Liver (tissue), 9 donors: ENCODE results near the gene IL22RA1. TPM values are rescaled to one million over a fixed set of nuclear protein-coding genes. Genes with fewer than 3 reads are reported as not detected.

Experiments used
- DNase-seq: peaks from one replicate; pipeline ENCODE4 v3.0.0-alpha.2; 2017; ENCODE audit warnings: low spot score
- H3K27ac ChIP-seq, 2 donors: one replicate each; pipeline ENCODE4 v1.7.0; 2013; ENCODE audit warnings: inconsistent platforms in 2 of 2, low read length in 2 of 2, control low read depth in 1 of 2, low read depth in 1 of 2, mild to moderate bottlenecking in 1 of 2
- H3K27me3 ChIP-seq, 4 donors: one replicate each; pipeline versions ENCODE4 v1.6.1 to v1.7.0; 2013; ENCODE audit warnings: low read length in 3 of 4, inconsistent platforms in 1 of 4, mild to moderate bottlenecking in 1 of 4, moderate library complexity in 1 of 4; ENCODE audit not compliant: control insufficient read depth in 4 of 4, insufficient read depth in 4 of 4
- H3K36me3 ChIP-seq, 4 donors: one replicate each; pipeline versions ENCODE4 v1.6.1 to v1.7.0; 2013; ENCODE audit warnings: low read length in 3 of 4, mild to moderate bottlenecking in 3 of 4, low read depth in 1 of 4, moderate library complexity in 1 of 4; ENCODE audit not compliant: control insufficient read depth in 4 of 4, insufficient read depth in 3 of 4
- H3K4me1 ChIP-seq, 4 donors: one replicate each; pipeline versions ENCODE4 v1.6.1 to v1.7.0; 2013; ENCODE audit warnings: low read length in 3 of 4, mild to moderate bottlenecking in 3 of 4, moderate library complexity in 1 of 4; ENCODE audit not compliant: control insufficient read depth in 4 of 4, insufficient read depth in 4 of 4
- H3K4me3 ChIP-seq, 3 donors: one replicate each; pipeline versions ENCODE4 v1.6.1 to v1.7.0; 2013; ENCODE audit warnings: low read length in 3 of 3, control low read depth in 1 of 3, low read depth in 1 of 3, mild to moderate bottlenecking in 1 of 3
- H3K9ac ChIP-seq, 2 donors: one replicate each; pipeline ENCODE4 v1.7.0; 2013; ENCODE audit warnings: low read length in 2 of 2, mild to moderate bottlenecking in 2 of 2, moderate library complexity in 2 of 2, control low read depth in 1 of 2, low read depth in 1 of 2
- H3K9me3 ChIP-seq, 4 donors: one replicate each; pipeline versions ENCODE4 v1.6.1 to v1.7.0; 2013; ENCODE audit warnings: low read length in 3 of 4; ENCODE audit not compliant: control insufficient read depth in 4 of 4
- FOXA2 ChIP-seq: IDR thresholded peaks from 2 replicates; pipeline ENCODE4 v1.6.1; 2016; ENCODE audit warnings: antibody characterized with exemption
- GABPA ChIP-seq, 2 donors: IDR thresholded peaks in 1 of 2; conservative IDR thresholded peaks in 1 of 2; 2 replicates each; pipeline ENCODE4 v1.6.1; 2016; ENCODE audit warnings: antibody characterized with exemption in 2 of 2, mild to moderate bottlenecking in 1 of 2, moderate library complexity in 1 of 2
- HNF4A ChIP-seq, 2 donors: conservative IDR thresholded peaks; 2 replicates each; pipeline ENCODE4 v1.6.1; 2016; ENCODE audit warnings: antibody characterized with exemption in 2 of 2, mild to moderate bottlenecking in 2 of 2
- HNF4G ChIP-seq: IDR thresholded peaks from 2 replicates; pipeline ENCODE4 v1.6.1; 2016; ENCODE audit warnings: antibody characterized with exemption
- JUND ChIP-seq, 2 donors: IDR thresholded peaks; 2 replicates each; pipeline ENCODE4 v1.6.1; 2016; ENCODE audit warnings: antibody characterized with exemption in 2 of 2
- NR2F2 ChIP-seq: IDR thresholded peaks from 2 replicates; pipeline ENCODE4 v1.6.1; 2016; ENCODE audit warnings: antibody characterized with exemption
- RAD21 ChIP-seq, 2 donors: IDR thresholded peaks; 2 replicates each; pipeline ENCODE4 v1.6.1; 2016; ENCODE audit warnings: antibody characterized with exemption in 2 of 2, mild to moderate bottlenecking in 2 of 2
- RXRA ChIP-seq, 2 donors: IDR thresholded peaks; 2 replicates each; pipeline ENCODE4 v1.6.1; 2017 to 2018; ENCODE audit warnings: antibody characterized with exemption in 2 of 2, mild to moderate bottlenecking in 1 of 2
- SP1 ChIP-seq: IDR thresholded peaks from 2 replicates; pipeline ENCODE4 v1.6.1; 2018; ENCODE audit warnings: antibody characterized with exemption, mild to moderate bottlenecking
- TAF1 ChIP-seq: conservative IDR thresholded peaks from 2 replicates; pipeline ENCODE4 v1.6.1; 2016; ENCODE audit warnings: antibody characterized with exemption, mild to moderate bottlenecking
- YY1 ChIP-seq: IDR thresholded peaks from 2 replicates; pipeline ENCODE4 v1.6.1; 2016; ENCODE audit warnings: antibody characterized with exemption, mild to moderate bottlenecking
- WGBS: extraction: QIAGEN DNeasy Blood & Tissue Kit; methylation state at CpG from one replicate; pipeline ENCODE4 v1.1.7; 2013; 5-methylcytosine and 5-hydroxymethylcytosine counted together
- polyA plus RNA-seq, 2 donors: library from polyadenylated mRNA; stranded (reverse) in 1 of 2; unstranded in 1 of 2; fragments of 200-250 nt in 1 of 2; fragments of >200 nt in 1 of 2; fragmentation: Nextera tagmentation in 1 of 2; extraction: Ambion mirVana in 1 of 2; gene quantifications; one replicate each; pipeline versions ENCODE4 v1.2.1 to v1.2.3, GENCODE V29; 2013 to 2015
- total RNA-seq, 2 donors: library from RNA; depleted of rRNA; stranded (reverse); fragments of >200 nt; gene quantifications; one replicate each; pipeline ENCODE4 v1.2.3, GENCODE V29; 2014
- TF ChIP-seq, protein P1 (sequence below): IDR thresholded peaks from 2 replicates; pipeline ENCODE4 v1.6.1; 2016; ENCODE audit warnings: antibody characterized with exemption, mild to moderate bottlenecking
- TF ChIP-seq, protein P2 (sequence below): IDR thresholded peaks from 2 replicates; pipeline ENCODE4 v1.6.1; 2016; ENCODE audit warnings: antibody characterized with exemption
- TF ChIP-seq, protein P3 (sequence below): IDR thresholded peaks from 2 replicates; pipeline ENCODE4 v1.6.1; 2016; ENCODE audit warnings: antibody characterized with exemption
- TF ChIP-seq, protein P4 (sequence below): fragments of 150-350 bp; IDR thresholded peaks from 2 replicates; pipeline ENCODE4 v1.5.1; 2017; ENCODE audit warnings: improper control_type of control experiment, low read depth, low read length; ENCODE audit not compliant: missing input control
- TF ChIP-seq, protein P5 (sequence below): IDR thresholded peaks from 2 replicates; pipeline ENCODE4 v1.6.1; 2016; ENCODE audit warnings: antibody characterized with exemption
- donor health status: healthy.
- donor health status: healthy.
- donor health status: healthy.
- donor health status: healthy.
- donor health status: healthy.

The IL22RA1 gene
- total and polyA plus RNA-seq, 4 donors, result 2.1 to 4.5 (median 3.4) TPM

DNA sequence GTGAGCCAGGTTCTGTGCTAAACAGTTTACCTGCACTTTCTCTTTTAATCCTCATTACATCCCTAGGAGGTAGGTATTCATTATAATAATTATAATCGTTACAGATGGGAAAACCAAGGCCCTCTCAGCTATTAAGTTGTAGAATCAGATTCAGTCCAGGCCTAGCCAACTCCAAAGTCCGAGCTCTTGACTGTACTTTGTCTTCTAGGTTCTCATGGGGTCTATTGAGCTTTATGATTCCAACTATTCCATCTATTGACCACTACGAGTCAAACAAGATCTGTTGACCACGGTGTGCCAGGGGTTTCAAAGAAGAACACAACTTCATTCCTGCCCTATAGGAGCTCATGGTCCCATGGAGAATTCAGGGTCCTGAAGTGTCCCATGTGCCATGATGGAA lies 42.1 kb upstream of the IL22RA1 start:
- TF ChIP-seq YY1, result no peak
- TF ChIP-seq HNF4A (conservative IDR thresholded peaks at IDR 0.05), result peak in 1 of 2 donors; percentile 12
- Histone ChIP-seq H3K27ac (no peak overlapping the region), H3K4me1 (peaks cover 20 to 66% (median 45%) of the 10 kb centered on the region in 4 donors), H3K9ac (no peak overlapping the region), H3K4me3 (no peak overlapping the region), H3K27me3 (no peaks in the 10 kb centered on the region), H3K9me3 (no peaks in the 10 kb centered on the region), H3K36me3 (no peaks in the 10 kb centered on the region)
- WGBS, result 46% methylated on average over 4 of the region's 4 CpGs
- DNase-seq, result no peak

DNA sequence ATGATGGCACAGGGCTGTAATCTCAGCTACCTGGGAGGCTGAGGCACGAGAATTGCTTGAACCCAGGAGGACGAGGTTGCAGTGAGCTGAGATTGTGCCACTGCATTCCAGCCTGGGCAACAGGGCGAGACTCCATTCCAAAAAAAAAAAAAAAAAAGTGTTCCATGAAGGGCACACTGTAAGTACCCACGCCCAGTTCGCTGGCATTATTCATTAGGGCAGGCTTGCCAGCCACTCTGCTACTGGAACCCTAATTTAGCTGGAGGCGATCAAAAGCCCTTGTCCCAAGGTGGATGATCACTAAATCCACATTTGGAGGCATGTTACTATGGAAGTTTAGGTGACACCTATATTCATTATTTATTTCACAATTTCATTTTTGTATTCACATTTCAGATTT lies 39.1 kb upstream of the IL22RA1 start:
- H3K4me3 ChIP-seq, result no peak overlapping the region
- H3K27me3 ChIP-seq, result no peaks in the 10 kb centered on the region
- WGBS, result 55% methylated on average over 6 of the region's 6 CpGs
- no peak for DNase-seq
- TF ChIP-seq, protein P1, sequence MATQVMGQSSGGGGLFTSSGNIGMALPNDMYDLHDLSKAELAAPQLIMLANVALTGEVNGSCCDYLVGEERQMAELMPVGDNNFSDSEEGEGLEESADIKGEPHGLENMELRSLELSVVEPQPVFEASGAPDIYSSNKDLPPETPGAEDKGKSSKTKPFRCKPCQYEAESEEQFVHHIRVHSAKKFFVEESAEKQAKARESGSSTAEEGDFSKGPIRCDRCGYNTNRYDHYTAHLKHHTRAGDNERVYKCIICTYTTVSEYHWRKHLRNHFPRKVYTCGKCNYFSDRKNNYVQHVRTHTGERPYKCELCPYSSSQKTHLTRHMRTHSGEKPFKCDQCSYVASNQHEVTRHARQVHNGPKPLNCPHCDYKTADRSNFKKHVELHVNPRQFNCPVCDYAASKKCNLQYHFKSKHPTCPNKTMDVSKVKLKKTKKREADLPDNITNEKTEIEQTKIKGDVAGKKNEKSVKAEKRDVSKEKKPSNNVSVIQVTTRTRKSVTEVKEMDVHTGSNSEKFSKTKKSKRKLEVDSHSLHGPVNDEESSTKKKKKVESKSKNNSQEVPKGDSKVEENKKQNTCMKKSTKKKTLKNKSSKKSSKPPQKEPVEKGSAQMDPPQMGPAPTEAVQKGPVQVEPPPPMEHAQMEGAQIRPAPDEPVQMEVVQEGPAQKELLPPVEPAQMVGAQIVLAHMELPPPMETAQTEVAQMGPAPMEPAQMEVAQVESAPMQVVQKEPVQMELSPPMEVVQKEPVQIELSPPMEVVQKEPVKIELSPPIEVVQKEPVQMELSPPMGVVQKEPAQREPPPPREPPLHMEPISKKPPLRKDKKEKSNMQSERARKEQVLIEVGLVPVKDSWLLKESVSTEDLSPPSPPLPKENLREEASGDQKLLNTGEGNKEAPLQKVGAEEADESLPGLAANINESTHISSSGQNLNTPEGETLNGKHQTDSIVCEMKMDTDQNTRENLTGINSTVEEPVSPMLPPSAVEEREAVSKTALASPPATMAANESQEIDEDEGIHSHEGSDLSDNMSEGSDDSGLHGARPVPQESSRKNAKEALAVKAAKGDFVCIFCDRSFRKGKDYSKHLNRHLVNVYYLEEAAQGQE, result no peak
- TF ChIP-seq, protein P2, sequence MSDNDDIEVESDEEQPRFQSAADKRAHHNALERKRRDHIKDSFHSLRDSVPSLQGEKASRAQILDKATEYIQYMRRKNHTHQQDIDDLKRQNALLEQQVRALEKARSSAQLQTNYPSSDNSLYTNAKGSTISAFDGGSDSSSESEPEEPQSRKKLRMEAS, result no peak
- TF ChIP-seq TAF1 (no peak), HNF4G (no peak), RXRA (IDR thresholded peaks at IDR 0.05) (no peak), SP1 (no peak), NR2F2 (no peak)
- TF ChIP-seq, protein P3, sequence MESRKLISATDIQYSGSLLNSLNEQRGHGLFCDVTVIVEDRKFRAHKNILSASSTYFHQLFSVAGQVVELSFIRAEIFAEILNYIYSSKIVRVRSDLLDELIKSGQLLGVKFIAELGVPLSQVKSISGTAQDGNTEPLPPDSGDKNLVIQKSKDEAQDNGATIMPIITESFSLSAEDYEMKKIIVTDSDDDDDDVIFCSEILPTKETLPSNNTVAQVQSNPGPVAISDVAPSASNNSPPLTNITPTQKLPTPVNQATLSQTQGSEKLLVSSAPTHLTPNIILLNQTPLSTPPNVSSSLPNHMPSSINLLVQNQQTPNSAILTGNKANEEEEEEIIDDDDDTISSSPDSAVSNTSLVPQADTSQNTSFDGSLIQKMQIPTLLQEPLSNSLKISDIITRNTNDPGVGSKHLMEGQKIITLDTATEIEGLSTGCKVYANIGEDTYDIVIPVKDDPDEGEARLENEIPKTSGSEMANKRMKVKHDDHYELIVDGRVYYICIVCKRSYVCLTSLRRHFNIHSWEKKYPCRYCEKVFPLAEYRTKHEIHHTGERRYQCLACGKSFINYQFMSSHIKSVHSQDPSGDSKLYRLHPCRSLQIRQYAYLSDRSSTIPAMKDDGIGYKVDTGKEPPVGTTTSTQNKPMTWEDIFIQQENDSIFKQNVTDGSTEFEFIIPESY, result no peak
- TF ChIP-seq, protein P4, sequence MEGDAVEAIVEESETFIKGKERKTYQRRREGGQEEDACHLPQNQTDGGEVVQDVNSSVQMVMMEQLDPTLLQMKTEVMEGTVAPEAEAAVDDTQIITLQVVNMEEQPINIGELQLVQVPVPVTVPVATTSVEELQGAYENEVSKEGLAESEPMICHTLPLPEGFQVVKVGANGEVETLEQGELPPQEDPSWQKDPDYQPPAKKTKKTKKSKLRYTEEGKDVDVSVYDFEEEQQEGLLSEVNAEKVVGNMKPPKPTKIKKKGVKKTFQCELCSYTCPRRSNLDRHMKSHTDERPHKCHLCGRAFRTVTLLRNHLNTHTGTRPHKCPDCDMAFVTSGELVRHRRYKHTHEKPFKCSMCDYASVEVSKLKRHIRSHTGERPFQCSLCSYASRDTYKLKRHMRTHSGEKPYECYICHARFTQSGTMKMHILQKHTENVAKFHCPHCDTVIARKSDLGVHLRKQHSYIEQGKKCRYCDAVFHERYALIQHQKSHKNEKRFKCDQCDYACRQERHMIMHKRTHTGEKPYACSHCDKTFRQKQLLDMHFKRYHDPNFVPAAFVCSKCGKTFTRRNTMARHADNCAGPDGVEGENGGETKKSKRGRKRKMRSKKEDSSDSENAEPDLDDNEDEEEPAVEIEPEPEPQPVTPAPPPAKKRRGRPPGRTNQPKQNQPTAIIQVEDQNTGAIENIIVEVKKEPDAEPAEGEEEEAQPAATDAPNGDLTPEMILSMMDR, result no peak
- H3K9me3 ChIP-seq, result no peaks in the 10 kb centered on the region
- peaks cover 0 to 4% (median 1%) of the 10 kb centered on the region in 4 donors for H3K36me3 ChIP-seq
- peaks cover 10 to 58% (median 44%) of the 10 kb centered on the region in 4 donors for H3K4me1 ChIP-seq
- no peak overlapping the region for H3K9ac ChIP-seq
- H3K27ac ChIP-seq, result no peak overlapping the region

DNA sequence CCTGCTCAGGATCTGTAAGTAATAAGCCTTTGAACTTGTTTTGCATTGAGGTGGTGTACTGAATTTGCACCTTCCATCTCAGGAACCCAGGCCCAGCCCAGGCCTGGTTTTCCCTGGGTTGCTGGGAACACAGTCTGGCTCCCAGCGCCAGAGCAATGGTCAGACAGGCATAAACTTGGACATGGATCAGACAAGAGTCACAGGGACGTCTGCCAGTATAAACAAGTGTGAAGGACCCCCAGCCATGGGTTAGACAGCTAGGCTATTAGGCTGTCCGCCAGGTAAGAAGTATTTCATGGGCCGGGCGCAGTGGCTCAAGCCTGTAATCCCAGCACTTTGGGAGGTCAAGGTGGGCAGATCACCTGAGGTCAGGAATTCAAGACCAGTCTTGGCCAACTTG lies 38.7 kb upstream of the IL22RA1 start:
- Histone ChIP-seq H3K9me3 (no peaks in the 10 kb centered on the region), H3K4me3 (no peak overlapping the region), H3K9ac (peak overlapping the region in 1 of 2 donors; percentile 11), H3K27ac (no peak overlapping the region), H3K27me3 (no peaks in the 10 kb centered on the region), H3K36me3 (peaks cover 0 to 4% (median 1%) of the 10 kb centered on the region in 4 donors), H3K4me1 (peaks cover 8 to 58% (median 44%) of the 10 kb centered on the region in 4 donors)
- WGBS, result 31% methylated on average over 5 of the region's 5 CpGs
- no peak for DNase-seq
- TF ChIP-seq RAD21 (IDR thresholded peaks at IDR 0.05) (peak in 1 of 2 donors; percentile 7), NR2F2 (peak; percentile 33), FOXA2 (peak; percentile 47), GABPA (IDR thresholded peaks at IDR 0.05 in 1 of 2, conservative IDR thresholded peaks at IDR 0.05 in 1 of 2) (no peak), RXRA (IDR thresholded peaks at IDR 0.05) (peak; percentile 66 to 70), HNF4A (conservative IDR thresholded peaks at IDR 0.05) (peak; percentile 1 to 48), JUND (IDR thresholded peaks at IDR 0.05) (no peak), HNF4G (no peak), SP1 (peak; percentile 22)
- TF ChIP-seq, protein P2, result no peak
- TF ChIP-seq, protein P1, result no peak
- TF ChIP-seq, protein P5, sequence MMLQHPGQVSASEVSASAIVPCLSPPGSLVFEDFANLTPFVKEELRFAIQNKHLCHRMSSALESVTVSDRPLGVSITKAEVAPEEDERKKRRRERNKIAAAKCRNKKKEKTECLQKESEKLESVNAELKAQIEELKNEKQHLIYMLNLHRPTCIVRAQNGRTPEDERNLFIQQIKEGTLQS, result no peak
